Right atrium auricular region (tissue), 2 donors: ENCODE results near the gene AGBL2. TPM values are rescaled to one million over a fixed set of nuclear protein-coding genes. Genes with fewer than 3 reads are reported as not detected.

Experiments
- DNase-seq: peaks from one replicate; pipeline ENCODE4 v3.0.0-alpha.2; 2019; ENCODE audit warnings: low spot score
- H3K27ac ChIP-seq, 2 donors: fragments of 200-600 bp; sonication (generic); 1 replicate in 1 of 2; 2 replicates in 1 of 2; pipeline ENCODE4 v1.5.1; 2016 to 2019
- H3K27me3 ChIP-seq, 2 donors: fragments of 200-600 bp; sonication (generic); one replicate each; pipeline versions ENCODE4 v1.5.1 to v1.6.0; 2017 to 2019
- H3K36me3 ChIP-seq: fragments of 200-600 bp; sonication (generic); one replicate; pipeline ENCODE4 v1.5.1; 2016
- H3K4me1 ChIP-seq, 2 donors: fragments of 200-600 bp; sonication (generic); one replicate each; pipeline versions ENCODE4 v1.5.1 to v1.6.0; 2017 to 2019
- H3K4me3 ChIP-seq, 2 donors: fragments of 200-600 bp; sonication (generic); 1 replicate in 1 of 2; 2 replicates in 1 of 2; pipeline ENCODE4 v1.5.1; 2017 to 2019; ENCODE audit warnings: mild to moderate bottlenecking in 1 of 2, moderate library complexity in 1 of 2
- H3K9me3 ChIP-seq, 2 donors: fragments of 200-600 bp; sonication (generic); one replicate each; pipeline ENCODE4 v1.5.1; 2019
- total RNA-seq, 2 donors: library from RNA; depleted of rRNA; stranded (reverse); fragments of >200 nt; gene quantifications; one replicate each; pipeline ENCODE4 v1.1.0, GENCODE V29; 2016
- TF ChIP-seq, protein P1 (sequence below), 2 donors: fragments of 200-600 bp; sonication (generic); IDR thresholded peaks; one replicate each; pipeline ENCODE4 v1.5.1; 2019; ENCODE audit warnings: antibody characterized with exemption in 2 of 2

The AGBL2 gene
- total RNA-seq, 2 donors from 2014 or later: not detected

DNA sequence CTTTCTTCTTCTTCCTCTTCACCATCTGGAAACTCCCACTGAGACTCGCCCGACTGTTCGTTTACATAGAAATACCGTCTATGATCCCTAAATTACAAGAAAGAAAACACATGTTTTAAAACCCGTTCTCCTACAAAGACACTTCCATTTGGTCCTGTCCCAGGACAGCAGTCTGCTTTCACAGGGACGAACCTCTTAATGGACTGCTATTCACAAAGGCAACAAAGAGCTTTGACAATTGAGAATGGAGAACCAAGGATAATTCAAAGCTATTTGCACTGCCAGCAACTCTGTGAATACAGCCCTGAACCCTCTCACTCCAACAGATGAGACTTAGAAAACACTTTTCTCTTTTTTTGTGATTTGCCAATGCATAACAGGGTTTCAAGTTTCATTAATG lies 16.3 kb upstream of the AGBL2 start:
- no peaks in the 10 kb centered on the region for H3K27me3 ChIP-seq
- no peak overlapping the region for H3K4me3 ChIP-seq
- no peak overlapping the region for H3K27ac ChIP-seq
- no peaks in the 10 kb centered on the region for H3K9me3 ChIP-seq
- no peaks in the 10 kb centered on the region for H3K4me1 ChIP-seq
- TF ChIP-seq, protein P1, sequence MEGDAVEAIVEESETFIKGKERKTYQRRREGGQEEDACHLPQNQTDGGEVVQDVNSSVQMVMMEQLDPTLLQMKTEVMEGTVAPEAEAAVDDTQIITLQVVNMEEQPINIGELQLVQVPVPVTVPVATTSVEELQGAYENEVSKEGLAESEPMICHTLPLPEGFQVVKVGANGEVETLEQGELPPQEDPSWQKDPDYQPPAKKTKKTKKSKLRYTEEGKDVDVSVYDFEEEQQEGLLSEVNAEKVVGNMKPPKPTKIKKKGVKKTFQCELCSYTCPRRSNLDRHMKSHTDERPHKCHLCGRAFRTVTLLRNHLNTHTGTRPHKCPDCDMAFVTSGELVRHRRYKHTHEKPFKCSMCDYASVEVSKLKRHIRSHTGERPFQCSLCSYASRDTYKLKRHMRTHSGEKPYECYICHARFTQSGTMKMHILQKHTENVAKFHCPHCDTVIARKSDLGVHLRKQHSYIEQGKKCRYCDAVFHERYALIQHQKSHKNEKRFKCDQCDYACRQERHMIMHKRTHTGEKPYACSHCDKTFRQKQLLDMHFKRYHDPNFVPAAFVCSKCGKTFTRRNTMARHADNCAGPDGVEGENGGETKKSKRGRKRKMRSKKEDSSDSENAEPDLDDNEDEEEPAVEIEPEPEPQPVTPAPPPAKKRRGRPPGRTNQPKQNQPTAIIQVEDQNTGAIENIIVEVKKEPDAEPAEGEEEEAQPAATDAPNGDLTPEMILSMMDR (IDR thresholded peaks at IDR 0.05): no peak
- DNase-seq: no peak
- peaks cover 98% of the 10 kb centered on the region for H3K36me3 ChIP-seq

DNA sequence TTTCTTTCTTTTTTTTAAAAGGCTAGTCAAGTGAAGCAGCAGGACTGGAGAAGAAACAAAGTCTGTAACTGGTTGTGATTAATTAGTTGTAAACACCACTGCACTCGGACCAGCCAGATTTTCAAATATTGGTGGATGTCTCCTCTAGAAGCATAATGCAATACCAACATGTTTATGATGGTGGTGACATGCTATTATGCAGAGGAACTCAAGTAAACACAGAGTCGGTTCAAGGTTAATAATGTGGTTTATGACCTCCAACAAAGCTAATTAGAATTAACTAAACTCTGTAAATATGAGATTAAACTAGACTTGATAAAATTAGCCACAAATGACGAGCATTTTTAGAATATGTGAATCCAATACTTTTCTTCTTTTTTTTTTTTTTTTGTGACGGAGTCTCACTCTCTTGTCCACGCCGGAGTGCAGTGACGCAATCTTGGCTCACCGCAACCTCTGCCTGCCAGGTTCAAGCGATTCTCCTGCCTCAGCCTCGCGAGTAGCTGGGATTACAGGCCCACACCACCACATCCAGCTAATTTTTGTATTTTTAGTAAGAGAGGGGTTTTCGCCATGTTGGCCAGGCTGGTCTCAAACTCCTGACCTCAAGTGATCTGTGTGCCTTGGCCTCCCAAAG lies 11.8 kb upstream of the AGBL2 start:
- DNase-seq: no peak
- Histone ChIP-seq H3K36me3 (peaks cover 86% of the 10 kb centered on the region), H3K4me1 (peaks cover 0 to 13% of the 10 kb centered on the region in 2 donors), H3K9me3 (no peaks in the 10 kb centered on the region), H3K27me3 (no peaks in the 10 kb centered on the region), H3K4me3 (no peak overlapping the region), H3K27ac (no peak overlapping the region)
- TF ChIP-seq, protein P1 (IDR thresholded peaks at IDR 0.05): no peak

DNA sequence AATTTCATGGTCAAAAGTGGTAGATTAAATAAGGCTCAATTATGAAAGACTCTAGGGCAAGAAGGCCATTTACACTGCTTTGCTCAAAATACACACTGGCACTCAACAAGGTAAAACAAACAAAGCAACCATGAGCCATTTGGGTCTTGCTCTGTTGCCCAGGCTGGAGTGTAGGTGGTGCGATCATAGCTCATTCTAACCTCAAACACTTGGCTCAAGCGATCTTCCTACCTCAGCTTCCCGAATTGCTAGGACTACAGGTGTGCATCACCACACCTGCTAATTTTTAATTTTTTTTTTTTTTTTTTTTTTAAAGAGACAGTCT lies 10.9 kb upstream of the AGBL2 start:
- H3K9me3 ChIP-seq: no peaks in the 10 kb centered on the region
- H3K36me3 ChIP-seq: peaks cover 82% of the 10 kb centered on the region
- TF ChIP-seq, protein P1 (IDR thresholded peaks at IDR 0.05): no peak
- no peak overlapping the region for H3K4me3 ChIP-seq
- H3K27ac ChIP-seq: no peak overlapping the region
- DNase-seq: no peak
- H3K4me1 ChIP-seq: peaks cover 0 to 13% of the 10 kb centered on the region in 2 donors
- no peaks in the 10 kb centered on the region for H3K27me3 ChIP-seq

DNA sequence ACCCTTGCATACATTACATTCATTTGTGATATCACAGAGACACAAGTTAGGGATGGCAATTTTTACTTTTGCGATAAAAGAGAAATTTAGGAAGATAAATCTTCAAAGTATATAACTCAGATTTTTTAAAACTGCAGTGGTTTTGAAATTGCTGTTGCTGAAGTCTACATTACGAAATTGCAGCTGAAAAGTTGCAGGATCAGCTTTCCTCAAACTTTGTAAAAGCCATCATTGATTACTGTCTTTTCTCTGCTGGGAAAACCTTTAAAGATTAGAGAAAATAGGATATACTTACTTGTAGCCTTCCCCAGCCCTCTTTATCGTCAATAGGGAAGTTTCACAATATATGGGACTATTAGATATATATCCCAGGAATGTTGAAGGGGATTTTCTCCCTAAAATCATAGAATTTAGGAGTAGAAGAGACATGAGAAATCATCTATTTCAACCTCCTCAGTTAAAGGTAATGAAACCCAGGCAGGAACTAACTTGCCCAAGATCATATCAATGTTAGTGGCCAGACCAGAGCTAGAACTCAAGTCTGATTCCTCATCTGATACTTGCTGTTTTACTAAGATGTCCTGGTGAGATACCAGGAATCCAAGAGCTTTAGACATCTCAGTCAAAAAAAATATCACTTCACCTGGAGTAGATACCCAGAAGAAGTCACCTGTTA lies 10.4 kb upstream of the AGBL2 start:
- Histone ChIP-seq H3K27ac (no peak overlapping the region), H3K9me3 (no peaks in the 10 kb centered on the region), H3K27me3 (no peaks in the 10 kb centered on the region), H3K4me3 (no peak overlapping the region), H3K4me1 (peaks cover 0 to 13% of the 10 kb centered on the region in 2 donors), H3K36me3 (peaks cover 82% of the 10 kb centered on the region)
- TF ChIP-seq, protein P1 (IDR thresholded peaks at IDR 0.05): no peak
- DNase-seq: no peak

DNA sequence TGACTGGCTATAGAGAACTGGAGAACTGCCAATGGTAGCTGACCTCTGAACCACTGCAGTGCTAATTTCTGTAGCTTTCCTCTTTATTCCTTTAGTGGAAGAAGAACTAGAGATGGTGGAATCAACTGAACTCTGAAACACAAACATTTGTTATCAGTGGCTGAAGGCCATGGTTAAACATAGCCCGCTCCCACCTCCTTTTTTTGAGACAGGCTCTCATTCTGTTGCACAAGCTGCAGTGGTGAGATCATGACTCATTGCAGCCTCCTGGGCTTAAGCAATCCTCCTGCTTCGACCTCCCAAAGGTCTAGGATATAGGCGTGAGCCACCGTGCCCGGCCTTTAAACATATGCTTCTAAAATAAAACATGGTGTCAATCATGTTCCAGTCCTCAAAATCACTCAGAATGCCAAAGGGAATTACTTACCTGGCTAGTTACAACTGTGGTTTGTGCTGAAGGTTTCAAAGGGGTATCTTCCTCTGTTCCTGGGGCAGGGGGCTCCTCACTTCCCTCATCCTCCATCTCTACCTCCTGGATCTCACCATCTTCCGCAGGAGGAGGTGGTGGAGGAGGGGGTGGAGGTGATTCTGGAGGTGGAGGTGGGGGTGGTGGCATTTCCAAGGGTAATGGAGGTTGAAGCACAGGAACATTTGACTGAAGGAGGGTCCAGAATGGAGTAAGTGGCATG lies 9.0 kb upstream of the AGBL2 start:
- H3K27ac ChIP-seq: peak overlapping the region; percentile 39 to 50
- peaks cover 82% of the 10 kb centered on the region for H3K36me3 ChIP-seq
- DNase-seq: peak; percentile 60

More for the DNA sequence above, 9.0 kb upstream of the AGBL2 start:
- Histone ChIP-seq H3K27me3 (no peaks in the 10 kb centered on the region), H3K4me1 (peaks cover 0 to 13% of the 10 kb centered on the region in 2 donors), H3K9me3 (no peaks in the 10 kb centered on the region), H3K4me3 (no peak overlapping the region)
- TF ChIP-seq, protein P1 (IDR thresholded peaks at IDR 0.05): no peak
